Measurements from ENCODE around the gene TBRG1.

Gene TBRG1

DNA sequence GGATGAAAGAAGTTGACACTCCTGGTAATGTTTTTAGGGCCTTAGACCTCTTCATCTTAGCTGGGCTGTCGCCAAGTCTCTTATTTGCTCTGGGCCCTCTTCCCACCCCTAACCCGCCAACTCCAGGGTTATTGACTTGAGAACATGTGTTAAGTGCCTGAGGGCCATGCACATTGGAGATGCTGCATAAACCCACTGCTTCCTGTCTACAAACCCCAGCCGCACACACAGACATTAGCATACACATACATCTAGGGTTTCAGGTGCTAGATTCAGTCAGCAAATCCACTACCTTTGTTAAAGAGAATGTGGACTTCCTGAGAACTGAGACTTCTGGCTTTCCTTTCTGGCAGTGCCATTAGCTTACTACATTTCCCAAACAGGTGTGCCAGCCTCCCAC, 10.6 kb upstream of the TBRG1 start:
- no peak overlapping the region for H3K4me3 ChIP-seq (ENCODE audit: low read length)
- TF ChIP-seq, protein P1, sequence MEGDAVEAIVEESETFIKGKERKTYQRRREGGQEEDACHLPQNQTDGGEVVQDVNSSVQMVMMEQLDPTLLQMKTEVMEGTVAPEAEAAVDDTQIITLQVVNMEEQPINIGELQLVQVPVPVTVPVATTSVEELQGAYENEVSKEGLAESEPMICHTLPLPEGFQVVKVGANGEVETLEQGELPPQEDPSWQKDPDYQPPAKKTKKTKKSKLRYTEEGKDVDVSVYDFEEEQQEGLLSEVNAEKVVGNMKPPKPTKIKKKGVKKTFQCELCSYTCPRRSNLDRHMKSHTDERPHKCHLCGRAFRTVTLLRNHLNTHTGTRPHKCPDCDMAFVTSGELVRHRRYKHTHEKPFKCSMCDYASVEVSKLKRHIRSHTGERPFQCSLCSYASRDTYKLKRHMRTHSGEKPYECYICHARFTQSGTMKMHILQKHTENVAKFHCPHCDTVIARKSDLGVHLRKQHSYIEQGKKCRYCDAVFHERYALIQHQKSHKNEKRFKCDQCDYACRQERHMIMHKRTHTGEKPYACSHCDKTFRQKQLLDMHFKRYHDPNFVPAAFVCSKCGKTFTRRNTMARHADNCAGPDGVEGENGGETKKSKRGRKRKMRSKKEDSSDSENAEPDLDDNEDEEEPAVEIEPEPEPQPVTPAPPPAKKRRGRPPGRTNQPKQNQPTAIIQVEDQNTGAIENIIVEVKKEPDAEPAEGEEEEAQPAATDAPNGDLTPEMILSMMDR (IDR thresholded peaks at IDR 0.05; ENCODE audit: insufficient read depth, low read depth, low read length, missing control alignments): no peak
- no peak for DNase-seq (ENCODE audit: low read depth)

DNA sequence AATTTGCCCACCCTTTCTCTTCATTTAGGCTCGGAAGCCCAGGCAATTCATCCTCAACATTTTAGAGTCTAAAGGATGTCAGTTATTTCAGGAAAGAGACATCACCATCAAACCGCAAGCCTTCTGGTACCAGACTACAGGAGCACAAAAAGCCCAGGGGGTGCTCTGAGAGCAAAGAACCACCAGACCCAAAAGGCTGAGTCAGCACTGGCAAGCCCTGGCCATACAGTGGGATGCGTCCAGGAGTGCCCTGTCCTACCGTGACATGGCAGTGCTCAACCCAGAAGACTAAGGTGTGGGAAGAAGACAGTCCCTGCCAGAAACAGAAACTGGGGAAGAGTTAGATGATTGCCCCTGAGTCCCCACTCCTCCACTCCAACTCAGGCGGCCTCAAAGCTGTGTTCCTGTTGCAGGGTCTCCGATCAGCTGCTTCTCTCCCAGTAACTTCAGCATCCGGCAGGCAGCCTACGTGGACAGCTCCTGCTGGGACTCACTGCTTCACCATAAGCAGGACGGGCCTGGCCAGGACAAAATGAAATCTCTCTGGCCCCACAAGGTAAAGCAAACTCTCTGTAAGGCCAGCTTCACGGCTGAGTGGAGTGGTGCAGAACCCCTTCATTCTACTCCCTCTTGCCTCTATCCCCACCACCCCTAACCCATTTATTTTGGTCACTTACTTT, 10.0 kb upstream of the TBRG1 start:
- H3K4me3 ChIP-seq (ENCODE audit: low read length): no peak overlapping the region
- DNase-seq (ENCODE audit: low read depth): peak; percentile 13
- TF ChIP-seq, protein P1 (IDR thresholded peaks at IDR 0.05; ENCODE audit: insufficient read depth, low read depth, low read length, missing control alignments): no peak

DNA sequence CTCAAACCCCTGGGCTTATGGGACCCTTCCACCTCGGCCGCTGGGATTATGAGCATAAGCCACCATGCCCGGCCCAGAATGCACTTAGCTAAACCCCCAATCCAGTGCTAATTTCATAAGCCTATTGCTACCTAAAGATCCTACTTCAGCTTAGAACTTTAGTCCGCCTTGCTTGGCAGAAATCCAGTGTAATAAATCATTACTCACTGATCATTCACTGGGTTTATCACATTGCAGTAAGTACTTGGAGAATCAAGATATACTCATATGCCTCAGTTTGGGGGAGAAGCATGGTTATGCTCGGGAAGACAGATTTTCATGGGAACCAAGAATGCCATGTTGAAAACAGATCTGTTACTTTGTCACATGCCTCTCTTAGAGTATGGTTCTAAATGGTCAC, 3.8 kb upstream of the TBRG1 start:
- TF ChIP-seq, protein P1 (IDR thresholded peaks at IDR 0.05; ENCODE audit: insufficient read depth, low read depth, low read length, missing control alignments): no peak

DNA sequence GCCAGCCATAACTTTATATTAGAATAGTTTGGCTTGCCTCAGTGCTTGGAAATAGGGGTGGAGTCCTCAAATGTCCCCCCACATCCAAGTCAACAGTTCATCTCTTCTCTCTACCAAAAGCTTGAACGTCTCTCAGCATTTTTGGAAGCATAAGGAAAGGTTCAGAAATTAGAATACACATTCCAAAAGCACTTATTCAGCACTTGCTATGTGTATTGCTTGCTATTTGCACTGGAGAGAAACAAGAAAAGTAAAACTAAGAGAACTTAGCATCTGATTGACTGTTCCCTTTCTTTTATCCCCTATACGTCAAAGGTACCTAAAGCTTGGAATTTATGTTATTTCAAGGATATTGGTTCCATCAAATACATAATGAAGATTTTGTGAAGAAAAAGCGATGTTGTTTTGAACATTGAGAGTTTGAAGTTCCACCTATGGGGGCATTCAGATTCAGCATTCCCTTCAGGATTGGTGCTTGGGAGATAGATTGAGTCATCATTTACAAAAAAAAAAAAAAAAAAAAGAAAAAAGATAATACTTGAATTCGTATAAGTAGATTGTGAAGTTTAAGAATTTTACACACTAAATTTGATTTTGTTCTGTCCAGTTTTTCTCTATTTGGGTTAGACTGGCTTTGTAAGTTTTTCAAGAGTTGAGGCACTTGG, 1.3 kb downstream of the TBRG1 start:
- TF ChIP-seq, protein P1 (IDR thresholded peaks at IDR 0.05; ENCODE audit: insufficient read depth, low read depth, low read length, missing control alignments): no peak
- peak overlapping the region; percentile 92 for H3K4me3 ChIP-seq (ENCODE audit: low read length)
- DNase-seq (ENCODE audit: low read depth): no peak

More for the DNA sequence above, 3.8 kb upstream of the TBRG1 start:
- H3K4me3 ChIP-seq (ENCODE audit: low read length): no peak overlapping the region
- no peak for DNase-seq (ENCODE audit: low read depth)

DNA sequence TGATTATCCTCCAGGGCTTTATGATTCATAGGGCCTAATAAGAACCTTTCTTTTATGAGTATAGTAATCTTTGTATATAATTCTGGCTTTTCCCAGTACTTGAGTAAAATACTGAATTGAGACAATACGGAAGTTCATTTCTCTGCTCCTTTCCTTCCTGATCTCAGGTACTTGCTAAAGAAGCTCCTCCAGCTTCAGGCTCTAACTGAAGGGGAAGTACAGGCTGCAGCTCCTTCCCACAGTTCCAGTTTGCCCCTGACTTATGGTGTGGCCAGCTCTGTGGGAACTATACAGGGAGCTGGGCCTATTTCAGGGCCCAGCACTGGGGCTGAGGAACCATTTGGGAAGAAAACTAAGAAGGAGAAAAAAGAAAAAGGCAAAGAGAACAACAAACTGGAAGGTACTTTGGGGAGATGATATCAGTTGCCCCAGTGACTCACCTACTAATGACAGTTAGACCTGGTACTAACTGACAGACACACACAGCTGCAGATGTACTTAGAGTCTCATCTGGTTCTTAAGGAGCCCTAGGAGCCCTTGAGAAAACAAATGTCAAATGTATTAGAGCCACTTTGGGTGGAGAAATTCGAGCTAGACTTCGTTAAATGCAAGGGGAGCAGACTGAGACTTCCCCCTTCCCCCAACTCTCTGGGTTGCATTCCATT, 3.0 kb downstream of the TBRG1 start:
- H3K4me3 ChIP-seq (ENCODE audit: low read length): no peak overlapping the region
- TF ChIP-seq, protein P1 (IDR thresholded peaks at IDR 0.05; ENCODE audit: insufficient read depth, low read depth, low read length, missing control alignments): no peak
- DNase-seq (ENCODE audit: low read depth): no peak

DNA sequence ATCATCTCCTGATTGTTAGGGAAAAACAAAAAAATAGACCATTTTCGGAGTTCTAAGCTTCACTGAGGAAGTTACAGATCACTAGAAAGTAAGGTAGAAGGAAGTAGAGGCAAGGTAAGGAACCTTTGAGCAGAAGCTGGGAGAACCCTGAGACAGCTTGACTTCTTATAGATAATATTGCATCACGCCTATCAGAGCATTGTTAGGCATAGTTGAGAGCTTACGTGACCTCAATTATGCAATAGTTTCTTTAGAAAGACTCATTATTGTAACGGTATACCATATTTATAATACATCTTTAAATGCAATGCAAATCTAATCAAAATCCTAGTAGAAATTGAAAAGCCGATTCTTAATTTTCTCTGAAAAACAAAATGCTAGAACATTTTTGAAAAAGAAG, 4.9 kb downstream of the TBRG1 start:
- DNase-seq (ENCODE audit: low read depth): no peak
- TF ChIP-seq, protein P1 (IDR thresholded peaks at IDR 0.05; ENCODE audit: insufficient read depth, low read depth, low read length, missing control alignments): no peak
- H3K4me3 ChIP-seq (ENCODE audit: low read length): no peak overlapping the region
